Lung (tissue), 12 donors: ENCODE results near the gene TTR. TPM values are rescaled to one million over a fixed set of nuclear protein-coding genes. Genes with fewer than 3 reads are reported as not detected.

Source experiments
- ATAC-seq: fragments of 200-7000 bp; cut with Tn5 transposase; one replicate; pipeline ENCODE4 v1.9.1; 2020; ENCODE audit warnings: moderate number of reproducible peaks; ENCODE audit not compliant: insufficient read depth, low FRiP score
- DNase-seq, 3 donors: peaks; one replicate each; pipeline ENCODE4 v3.0.0-alpha.2; 2013 to 2017
- H3K27ac ChIP-seq, 2 donors: one replicate each; pipeline ENCODE4 v1.5.1; 2013; ENCODE audit warnings: mild to moderate bottlenecking in 2 of 2, moderate library complexity in 2 of 2, control low read depth in 1 of 2, inconsistent platforms in 1 of 2, low read depth in 1 of 2, low read length in 1 of 2
- H3K27me3 ChIP-seq, 3 donors: one replicate each; pipeline ENCODE4 v1.5.1; 2013; ENCODE audit warnings: low read length in 2 of 3; ENCODE audit not compliant: control insufficient read depth in 3 of 3, insufficient read depth in 3 of 3
- H3K36me3 ChIP-seq, 4 donors: one replicate each; pipeline ENCODE4 v1.5.1; 2013; ENCODE audit warnings: low read length in 4 of 4, mild to moderate bottlenecking in 1 of 4, moderate library complexity in 1 of 4; ENCODE audit not compliant: control insufficient read depth in 4 of 4, insufficient read depth in 4 of 4
- H3K4me1 ChIP-seq, 5 donors: one replicate each; pipeline ENCODE4 v1.5.1; 2013; ENCODE audit warnings: low read length in 5 of 5, mild to moderate bottlenecking in 2 of 5, moderate library complexity in 1 of 5; ENCODE audit not compliant: control insufficient read depth in 5 of 5, insufficient read depth in 5 of 5
- H3K4me3 ChIP-seq: one replicate; pipeline ENCODE4 v1.5.1; 2013; ENCODE audit warnings: mild to moderate bottlenecking, control low read depth, moderate library complexity
- H3K9ac ChIP-seq, 2 donors: one replicate each; pipeline ENCODE4 v1.5.1; 2013; ENCODE audit warnings: low read length in 2 of 2, control low read depth in 1 of 2; ENCODE audit not compliant: insufficient read depth in 1 of 2
- H3K9me3 ChIP-seq, 4 donors: one replicate each; pipeline ENCODE4 v1.5.1; 2013; ENCODE audit warnings: low read length in 3 of 4, mild to moderate bottlenecking in 1 of 4, moderate library complexity in 1 of 4; ENCODE audit not compliant: control insufficient read depth in 4 of 4, insufficient read depth in 3 of 4
- CTCF ChIP-seq: IDR thresholded peaks from 2 replicates; pipeline ENCODE4 v1.5.1; 2012; ENCODE audit warnings: mild to moderate bottlenecking; ENCODE audit errors: control extremely low read depth, extremely low read depth
- WGBS, 2 donors: extraction: QIAGEN DNeasy Blood & Tissue Kit; methylation state at CpG; one replicate each; pipeline ENCODE4 v1.1.7; 2013; 5-methylcytosine and 5-hydroxymethylcytosine counted together
- polyA plus RNA-seq, 2 donors: library from polyadenylated mRNA; stranded (reverse); fragments of 200-250 nt; gene quantifications; one replicate each; pipeline ENCODE4 v1.2.1, GENCODE V29; 2013
- total RNA-seq, 2 donors: library from RNA; depleted of rRNA in 1 of 2; stranded (reverse); fragments of >200 nt in 1 of 2; gene quantifications; one replicate each; pipeline ENCODE4 v1.2.1, GENCODE V29; 2014 to 2021
- donor health status: control.
- donor health status: control.
- donor health status: Bipolar disorder and iron deficiency.
- donor health status: healthy.
- donor health status: DM: yes; HTN: yes; CAD: no.

The TTR gene
- total and polyA plus RNA-seq, 4 donors = 0.13 to 1.1 (median 0.70) TPM

- H3K36me3 ChIP-seq = no peaks in the 10 kb centered on the region
- no peak overlapping the region for H3K9ac ChIP-seq
- no peak overlapping the region for H3K4me3 ChIP-seq
- no peak for ATAC-seq
- 96 to 97% methylated on average over 5 of the region's 5 CpGs for WGBS, 2 donors
- DNase-seq = no peak
- H3K27me3 ChIP-seq = peaks cover 0 to 2% (median 0%) of the 10 kb centered on the region in 3 donors
- no peaks in the 10 kb centered on the region for H3K9me3 ChIP-seq
- H3K4me1 ChIP-seq = no peaks in the 10 kb centered on the region
- no peak overlapping the region for H3K27ac ChIP-seq
- no peak for TF ChIP-seq CTCF
Measured at GRCh38 chr18:31618801-31619200, 27.1 kb downstream of the TTR start.

GRCh38 chr18:31619291-31619690 is 27.6 kb downstream of the TTR start:
- Histone ChIP-seq H3K4me3 (no peak overlapping the region), H3K9ac (no peak overlapping the region), H3K36me3 (no peaks in the 10 kb centered on the region), H3K4me1 (no peaks in the 10 kb centered on the region), H3K9me3 (no peaks in the 10 kb centered on the region), H3K27ac (no peak overlapping the region), H3K27me3 (no peaks in the 10 kb centered on the region)
- no peak for DNase-seq
- ATAC-seq = no peak
- no peak for TF ChIP-seq CTCF

GRCh38 chr18:31624892-31625640 is 33.4 kb downstream of the TTR start:
- WGBS, 2 donors = 88 to 89% methylated on average over 13 of the region's 13 CpGs
- no peak overlapping the region for H3K4me3 ChIP-seq
- no peaks in the 10 kb centered on the region for H3K27me3 ChIP-seq
- no peak overlapping the region for H3K9ac ChIP-seq
- no peaks in the 10 kb centered on the region for H3K9me3 ChIP-seq
- no peaks in the 10 kb centered on the region for H3K4me1 ChIP-seq
- TF ChIP-seq CTCF = no peak
- H3K27ac ChIP-seq = no peak overlapping the region
- peaks cover 0 to 3% (median 1%) of the 10 kb centered on the region in 4 donors for H3K36me3 ChIP-seq
- DNase-seq (no peak), ATAC-seq (no peak)

GRCh38 chr18:31626409-31626808 is 34.7 kb downstream of the TTR start:
- H3K4me1 ChIP-seq = no peaks in the 10 kb centered on the region
- H3K4me3 ChIP-seq = no peak overlapping the region
- H3K9me3 ChIP-seq = no peaks in the 10 kb centered on the region
- no peak for ATAC-seq
- no peak for DNase-seq
- H3K27ac ChIP-seq = no peak overlapping the region
- H3K9ac ChIP-seq = no peak overlapping the region
- peaks cover 0 to 8% (median 1%) of the 10 kb centered on the region in 4 donors for H3K36me3 ChIP-seq
- 98% methylated on average over 6 of the region's 6 CpGs for WGBS, 2 donors
- no peak for TF ChIP-seq CTCF
- H3K27me3 ChIP-seq = no peaks in the 10 kb centered on the region
